NCI-H774 (cell line): ENCODE measurements around the gene MAP1LC3A.

Experiments
- DNase-seq: peaks from one replicate; lab custom pipeline; 2025; lab: John Stamatoyannopoulos, UW

MAP1LC3A gene

DNA sequence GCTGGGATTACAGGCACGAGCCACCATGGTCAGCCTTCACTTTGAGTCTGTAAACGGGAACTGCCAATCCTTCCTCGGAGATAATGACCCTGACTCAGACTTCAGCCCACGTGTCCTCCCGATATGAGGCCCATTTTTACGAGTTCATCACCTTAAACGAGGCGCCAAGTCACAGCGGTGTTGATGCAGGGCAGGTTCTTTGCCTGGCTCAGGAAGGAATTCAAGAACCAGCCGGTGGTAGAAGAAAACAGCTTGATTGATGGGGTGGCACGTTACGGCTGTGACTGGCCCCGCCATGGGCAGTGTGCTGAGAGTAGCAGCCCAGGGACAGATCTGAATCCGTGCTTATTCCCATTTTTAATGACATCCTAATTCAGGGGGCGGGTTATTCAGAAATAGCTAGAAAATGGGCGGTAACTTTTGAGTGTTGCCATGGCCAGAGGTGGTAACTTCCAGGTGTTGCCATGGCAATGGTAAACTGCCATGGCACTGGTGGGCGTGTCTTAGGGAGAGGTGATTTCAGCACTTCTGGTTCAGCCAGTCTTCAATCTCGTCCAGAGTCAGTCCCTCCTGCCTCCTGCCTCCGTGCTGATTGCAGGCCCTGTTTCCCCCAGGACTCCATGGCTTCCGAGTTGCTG is 9.1 kb upstream of the MAP1LC3A start:
- DNase-seq: peak; percentile 43

DNA sequence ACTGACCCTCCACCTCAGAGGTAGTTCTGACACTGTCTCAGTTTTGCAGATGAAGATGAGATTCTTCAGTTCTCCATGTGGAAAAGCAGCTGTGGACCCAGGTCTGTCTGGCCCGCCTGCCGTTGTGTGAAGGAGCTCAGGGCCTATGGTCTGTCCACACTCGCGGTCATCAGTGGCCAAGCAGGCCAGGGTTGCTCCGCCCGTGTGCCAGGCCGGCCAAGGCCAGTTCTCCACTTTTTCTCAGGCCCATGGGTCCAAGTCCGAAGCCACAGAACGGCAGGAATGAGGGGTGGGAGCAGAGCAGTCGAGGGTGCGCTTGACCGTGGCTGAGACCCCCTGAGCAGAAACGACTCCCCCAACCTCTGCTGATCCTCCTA is 8.6 kb upstream of the MAP1LC3A start:
- no peak for DNase-seq

DNA sequence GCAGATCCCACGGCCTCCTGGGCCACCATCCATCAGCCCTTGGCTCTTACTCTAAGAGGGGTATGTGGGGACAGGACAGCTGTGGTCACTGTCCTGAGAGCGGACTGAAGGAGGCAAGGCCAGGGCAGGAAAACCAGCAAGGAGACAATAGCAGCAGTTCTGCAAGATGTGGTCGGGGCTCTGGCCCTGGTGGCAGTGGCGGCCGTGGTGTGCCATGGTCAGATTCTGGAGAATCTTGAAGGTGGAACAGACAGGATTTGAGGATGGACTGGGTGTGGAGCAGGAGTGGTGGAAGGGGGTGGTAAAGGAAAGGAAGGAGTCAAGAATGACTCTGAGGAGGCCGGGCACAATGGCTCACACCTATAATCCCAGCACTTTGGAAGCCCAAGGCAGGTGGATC is 5.9 kb upstream of the MAP1LC3A start:
- no peak for DNase-seq

DNA sequence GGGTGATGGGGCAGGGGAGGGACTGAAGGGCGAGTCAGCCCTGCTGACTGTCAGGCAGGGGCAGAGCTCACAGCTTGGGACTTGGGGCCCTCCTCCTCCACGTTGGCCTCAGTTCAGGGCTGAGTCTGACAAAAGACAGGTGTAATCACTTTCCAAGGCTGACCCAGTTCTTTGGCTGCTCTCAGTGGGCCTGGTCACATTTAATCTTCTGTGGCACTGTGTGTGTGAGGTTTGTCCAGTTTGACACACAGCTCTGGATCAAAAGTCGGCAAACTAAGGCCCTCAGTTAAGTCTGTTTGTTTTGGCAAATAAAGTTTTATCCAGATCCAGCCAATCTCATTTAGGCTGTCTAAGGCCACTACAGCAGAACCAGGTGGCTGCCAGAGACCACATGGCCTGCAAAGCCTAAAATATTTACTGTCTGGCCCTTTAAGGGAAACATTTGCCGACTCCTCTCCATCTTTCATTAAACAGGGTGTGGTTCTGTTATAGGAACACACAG is 5.1 kb upstream of the MAP1LC3A start:
- peak; percentile 12 for DNase-seq

DNA sequence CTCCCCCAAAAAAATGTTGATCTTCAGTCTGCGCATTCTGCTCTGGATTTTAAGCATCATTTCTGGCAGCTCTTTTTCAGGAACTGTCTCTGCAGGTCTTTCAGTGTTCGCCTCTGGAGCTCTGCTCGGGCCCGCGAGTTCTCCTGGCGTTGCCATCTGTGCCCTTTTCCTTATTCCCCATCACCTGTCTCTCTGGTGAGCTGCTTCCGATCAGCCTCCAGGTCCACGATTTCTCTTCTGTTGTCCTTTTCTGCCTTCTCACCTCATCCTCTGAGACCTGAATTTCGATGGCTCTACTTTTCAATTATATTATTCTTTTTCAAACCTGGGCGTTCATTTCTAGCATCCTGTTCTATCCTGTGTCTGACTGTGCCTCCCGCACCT is 590 bp upstream of the MAP1LC3A start:
- no peak for DNase-seq

DNA sequence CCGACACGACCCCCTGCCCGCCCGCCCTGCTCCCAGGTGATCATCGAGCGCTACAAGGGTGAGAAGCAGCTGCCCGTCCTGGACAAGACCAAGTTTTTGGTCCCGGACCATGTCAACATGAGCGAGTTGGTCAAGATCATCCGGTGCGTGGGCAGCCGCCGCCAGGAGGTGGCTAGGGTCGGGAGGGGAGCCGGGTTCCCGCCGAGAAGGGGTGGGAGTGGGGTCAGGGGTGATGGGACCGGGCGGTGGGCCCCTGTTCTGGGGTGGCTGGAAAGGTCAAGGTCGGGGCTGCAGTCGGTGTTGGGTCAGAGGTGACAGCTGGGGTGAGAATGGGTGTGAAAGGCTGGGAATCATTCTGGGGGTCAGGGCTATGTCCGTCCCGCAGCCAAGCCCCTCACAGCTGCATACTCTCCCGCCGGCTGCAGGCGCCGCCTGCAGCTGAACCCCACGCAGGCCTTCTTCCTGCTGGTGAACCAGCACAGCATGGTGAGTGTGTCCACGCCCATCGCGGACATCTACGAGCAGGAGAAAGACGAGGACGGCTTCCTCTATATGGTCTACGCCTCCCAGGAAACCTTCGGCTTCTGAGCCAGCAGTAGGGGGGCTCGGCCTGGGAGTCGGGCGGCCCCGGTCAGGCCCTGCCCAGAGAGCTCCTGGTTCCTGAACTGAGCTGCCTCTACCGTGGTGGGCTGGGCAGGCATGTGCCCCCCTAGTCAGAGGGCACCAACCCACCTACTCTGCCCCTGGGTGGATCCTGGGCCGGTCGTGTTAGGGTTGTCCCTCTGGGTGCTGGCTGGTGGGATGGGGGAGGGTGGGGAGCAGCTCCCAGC is 1.0 kb downstream of the MAP1LC3A start:
- no peak for DNase-seq

DNA sequence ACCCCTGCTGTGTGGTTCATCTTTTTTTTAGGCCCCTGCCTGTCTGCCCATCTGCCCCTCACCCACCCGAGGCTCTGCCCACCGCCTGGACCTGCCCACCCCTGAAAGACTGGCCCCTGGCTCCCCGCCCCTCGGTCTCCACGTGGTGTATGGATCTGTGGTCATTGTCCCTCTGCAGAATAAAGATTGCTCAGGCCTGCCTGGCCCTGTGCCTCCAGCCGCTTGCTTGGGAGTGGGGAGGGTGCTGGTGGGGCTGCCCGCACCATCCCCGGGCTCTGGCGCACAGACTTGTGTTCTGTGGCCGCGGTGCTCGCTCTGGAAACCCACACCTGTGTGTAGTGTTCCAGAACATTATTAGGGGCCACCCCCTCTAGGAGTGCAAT is 1.6 kb downstream of the MAP1LC3A start:
- DNase-seq: no peak

DNA sequence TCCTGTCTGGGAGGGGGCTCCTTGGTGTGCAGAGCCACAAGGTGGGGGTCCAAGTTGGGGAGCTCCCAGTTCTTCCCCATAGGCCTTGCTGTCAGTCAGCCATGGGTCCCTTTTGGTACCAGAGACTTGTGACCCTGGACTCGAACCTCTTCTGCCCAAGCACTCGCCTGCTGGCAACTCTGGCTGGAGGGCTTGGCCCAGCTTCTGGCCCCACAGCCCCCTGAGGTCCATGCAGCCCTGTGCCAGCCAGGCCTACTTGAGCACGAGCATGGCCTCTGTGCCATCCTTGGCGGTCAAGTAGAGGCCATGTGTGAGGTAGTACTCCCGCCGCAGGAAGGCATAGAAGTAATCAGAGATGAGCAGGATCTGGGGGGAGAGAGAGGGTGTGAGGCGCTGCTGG is 2.1 kb downstream of the MAP1LC3A start:
- no peak for DNase-seq

DNA sequence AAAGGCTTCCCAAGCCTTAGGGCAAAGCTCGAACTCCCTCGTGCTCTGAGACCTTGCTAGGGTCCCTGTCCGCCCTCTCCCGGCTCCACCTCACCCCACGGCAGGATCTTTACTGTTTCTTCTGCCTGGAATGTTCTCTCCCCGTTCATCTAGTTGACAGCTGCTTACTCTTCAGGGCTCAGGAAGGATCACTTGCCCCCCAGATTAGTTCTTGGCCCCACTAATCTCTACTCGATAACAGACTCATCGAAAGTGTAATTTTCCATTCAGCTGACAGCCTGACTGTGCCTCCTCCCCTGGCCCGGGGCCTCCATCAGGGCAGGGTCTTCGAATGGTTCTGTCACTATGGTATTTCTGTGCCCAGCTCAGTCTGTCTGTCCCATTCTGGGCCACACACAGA is 3.1 kb downstream of the MAP1LC3A start:
- DNase-seq: no peak

DNA sequence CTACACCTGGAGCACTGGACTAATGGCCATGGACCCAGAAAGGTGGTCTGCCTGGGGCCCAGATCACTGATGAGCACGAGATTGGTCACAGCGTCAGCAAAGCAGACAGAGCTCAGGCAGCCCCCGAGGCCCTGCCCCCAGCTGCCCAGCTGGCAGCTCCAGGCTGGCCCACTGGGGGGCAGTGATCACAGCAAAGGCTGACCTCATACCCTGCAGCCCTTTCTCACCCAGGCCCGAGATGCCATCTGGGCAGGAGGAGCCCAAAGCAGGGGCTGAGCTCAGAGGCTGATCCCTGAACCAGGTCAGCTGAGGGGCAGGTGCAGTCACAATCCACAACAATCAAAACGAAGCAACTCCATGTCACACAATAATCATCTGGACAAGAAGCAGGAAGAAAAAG is 4.1 kb downstream of the MAP1LC3A start:
- DNase-seq: peak; percentile 9

DNA sequence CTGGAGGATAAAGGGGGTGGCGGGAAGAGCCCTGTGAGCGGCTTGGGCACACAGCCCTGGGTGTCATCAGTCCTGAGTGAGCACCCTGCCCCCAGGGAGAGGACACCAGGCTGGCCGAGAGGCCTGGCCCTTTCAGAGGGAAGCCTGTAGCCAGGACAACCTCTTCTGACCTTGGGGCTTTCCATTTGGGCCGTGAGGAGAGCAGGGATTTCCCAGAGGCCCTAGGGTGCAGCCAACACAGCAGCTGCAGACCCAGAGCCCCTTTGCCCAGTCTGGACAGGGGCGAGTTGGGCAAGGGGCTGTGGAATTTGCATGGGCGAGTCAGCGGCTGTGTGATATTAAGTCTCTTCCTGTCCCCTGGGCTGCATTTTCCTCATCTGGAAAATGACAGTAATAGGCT is 6.3 kb downstream of the MAP1LC3A start:
- no peak for DNase-seq

DNA sequence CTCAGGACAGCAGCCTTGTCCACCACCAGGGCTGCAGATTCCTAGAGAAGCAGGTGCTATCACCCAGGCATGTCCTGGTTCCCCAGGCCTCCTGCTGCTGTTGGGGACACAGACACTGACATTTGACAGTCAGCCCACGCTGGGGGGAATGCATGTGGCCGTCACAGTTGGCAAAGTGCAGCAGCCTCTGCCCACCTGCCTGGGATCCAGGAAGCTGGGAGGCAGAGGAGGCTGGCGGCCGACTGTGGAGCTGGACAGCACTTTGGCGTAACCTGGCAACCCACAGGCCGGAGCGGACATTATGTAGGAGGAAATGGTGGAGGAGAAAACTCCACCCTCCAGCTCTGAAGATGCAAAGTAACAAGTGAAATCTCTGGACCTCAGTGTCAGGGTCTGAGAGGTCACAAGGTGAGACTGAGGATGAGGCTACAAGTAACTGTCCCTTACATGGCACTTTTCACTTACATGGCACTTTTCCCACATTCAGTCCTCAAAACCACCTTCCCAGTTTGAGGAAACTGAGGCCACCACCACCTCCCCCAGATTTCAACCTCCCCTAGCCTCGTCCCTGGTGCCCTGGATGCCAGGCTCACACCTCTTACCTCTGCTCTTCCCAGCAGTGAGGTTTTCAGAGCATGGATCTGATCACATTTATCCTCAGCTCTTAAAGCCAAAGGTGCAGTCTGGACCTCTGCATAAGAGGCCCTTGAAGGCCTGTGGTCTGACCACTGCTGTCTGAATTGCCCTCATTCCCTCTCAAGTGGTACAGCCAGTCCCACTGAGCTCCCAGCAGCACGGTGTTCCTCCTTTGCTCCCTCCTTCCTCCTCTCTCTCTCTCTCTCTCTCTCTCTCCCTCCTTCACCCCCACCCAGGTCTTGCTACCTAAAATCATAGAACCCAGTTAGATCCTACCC is 8.7 kb downstream of the MAP1LC3A start:
- no peak for DNase-seq

DNA sequence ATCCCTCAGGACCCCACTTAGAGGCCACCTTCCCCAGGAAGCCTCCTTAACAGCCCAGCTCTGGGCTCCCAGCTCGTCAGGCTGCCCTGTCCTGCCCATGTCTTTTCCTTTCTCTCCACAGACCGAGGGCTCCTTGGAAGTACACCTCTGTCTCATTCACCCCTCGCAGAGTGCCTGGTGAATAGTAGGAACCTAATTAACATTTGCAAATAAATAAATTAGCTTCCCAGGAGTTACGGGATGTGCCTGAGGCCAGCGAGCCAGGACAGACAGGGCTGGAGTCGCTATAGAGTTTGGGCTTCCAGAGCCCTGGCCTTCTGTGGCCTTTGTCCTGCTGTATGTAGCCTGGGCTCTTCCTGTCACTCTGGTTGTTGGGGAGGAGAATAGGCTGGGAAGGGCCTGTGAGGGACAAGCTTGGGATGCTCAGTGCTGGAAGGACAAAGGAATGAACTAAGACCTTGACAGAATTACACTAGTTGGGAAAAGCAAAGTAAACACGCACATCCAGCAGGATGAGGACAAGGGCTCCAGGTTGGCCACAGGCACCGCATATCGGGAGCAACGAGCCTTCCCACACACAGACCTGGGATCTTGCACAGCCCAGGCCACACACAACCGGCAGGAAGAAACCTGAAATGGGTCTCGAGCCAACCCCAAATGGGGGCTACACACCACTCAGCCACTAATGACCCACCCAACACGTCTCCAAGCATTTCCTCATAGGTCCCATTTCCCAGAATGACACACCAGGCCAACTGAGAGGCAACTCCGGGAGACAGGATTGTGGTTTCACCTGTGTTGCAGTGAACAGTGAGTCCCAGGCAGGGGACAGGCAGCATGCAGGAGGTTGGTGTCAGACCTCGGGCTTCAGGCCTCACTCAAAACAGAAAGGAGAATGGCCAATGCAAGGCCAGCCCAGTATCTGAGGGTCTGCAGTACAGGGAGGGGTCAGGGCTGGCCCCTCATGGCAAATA is 9.7 kb downstream of the MAP1LC3A start:
- DNase-seq: no peak

DNA sequence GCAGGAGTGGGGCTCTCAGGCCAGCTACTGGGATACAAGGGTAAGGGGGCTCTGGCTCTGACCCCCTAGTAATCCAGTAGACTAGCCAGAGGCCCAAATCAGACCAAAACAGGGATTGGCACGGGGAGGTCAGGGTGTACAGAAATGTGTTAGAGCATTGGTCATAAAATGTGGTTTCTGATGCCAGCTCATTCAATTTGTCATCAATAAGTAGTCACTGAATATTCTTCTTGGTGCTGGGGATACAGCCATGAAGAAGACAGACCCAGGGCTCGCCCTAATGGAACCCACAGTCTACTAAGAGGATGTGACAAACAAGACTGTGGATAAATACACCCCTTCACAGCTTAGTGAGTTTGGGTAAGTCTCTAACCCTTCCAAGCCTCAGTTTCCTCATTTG is 11.1 kb downstream of the MAP1LC3A start:
- no peak for DNase-seq

DNA sequence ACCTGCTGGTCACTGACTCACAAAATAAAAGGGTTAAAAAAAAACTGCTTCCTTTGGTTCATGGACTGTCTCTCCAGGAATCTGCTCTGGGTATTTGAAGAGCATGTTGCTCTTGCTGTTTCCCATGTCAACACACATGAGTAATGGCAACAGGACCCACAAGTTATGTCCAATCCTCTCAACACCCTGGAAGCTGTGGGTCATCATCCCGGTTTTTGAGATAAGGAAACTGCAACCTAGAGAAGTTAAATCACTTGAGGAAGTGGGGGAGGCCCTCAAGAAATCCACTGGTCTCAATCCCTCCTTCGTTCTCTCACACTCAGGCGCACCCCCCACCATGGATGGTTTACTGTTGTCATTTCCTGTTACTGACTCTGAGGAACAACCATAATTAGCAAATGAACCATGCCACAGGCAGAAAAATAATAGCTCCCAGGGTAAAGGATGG is 12.4 kb downstream of the MAP1LC3A start:
- no peak for DNase-seq

DNA sequence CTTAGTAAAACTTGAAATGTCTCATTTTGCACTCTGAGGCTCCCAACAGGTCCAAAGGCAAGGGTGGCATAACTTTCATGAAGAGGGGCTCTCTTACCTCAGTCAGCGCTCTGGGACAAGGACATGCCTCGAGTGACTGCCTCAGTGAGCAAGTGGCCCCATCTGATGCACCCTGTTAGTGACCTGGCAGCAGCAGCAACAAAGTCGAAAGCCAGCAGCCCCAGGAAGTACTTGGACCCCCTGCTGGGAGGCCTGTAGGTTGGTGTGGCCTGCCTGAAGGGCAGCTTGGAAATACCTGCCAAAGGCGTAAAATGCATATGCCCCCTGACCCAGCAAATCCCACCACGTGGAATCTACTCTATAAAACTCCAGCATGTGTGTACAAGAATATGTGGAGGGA is 13.2 kb downstream of the MAP1LC3A start:
- DNase-seq: no peak

DNA sequence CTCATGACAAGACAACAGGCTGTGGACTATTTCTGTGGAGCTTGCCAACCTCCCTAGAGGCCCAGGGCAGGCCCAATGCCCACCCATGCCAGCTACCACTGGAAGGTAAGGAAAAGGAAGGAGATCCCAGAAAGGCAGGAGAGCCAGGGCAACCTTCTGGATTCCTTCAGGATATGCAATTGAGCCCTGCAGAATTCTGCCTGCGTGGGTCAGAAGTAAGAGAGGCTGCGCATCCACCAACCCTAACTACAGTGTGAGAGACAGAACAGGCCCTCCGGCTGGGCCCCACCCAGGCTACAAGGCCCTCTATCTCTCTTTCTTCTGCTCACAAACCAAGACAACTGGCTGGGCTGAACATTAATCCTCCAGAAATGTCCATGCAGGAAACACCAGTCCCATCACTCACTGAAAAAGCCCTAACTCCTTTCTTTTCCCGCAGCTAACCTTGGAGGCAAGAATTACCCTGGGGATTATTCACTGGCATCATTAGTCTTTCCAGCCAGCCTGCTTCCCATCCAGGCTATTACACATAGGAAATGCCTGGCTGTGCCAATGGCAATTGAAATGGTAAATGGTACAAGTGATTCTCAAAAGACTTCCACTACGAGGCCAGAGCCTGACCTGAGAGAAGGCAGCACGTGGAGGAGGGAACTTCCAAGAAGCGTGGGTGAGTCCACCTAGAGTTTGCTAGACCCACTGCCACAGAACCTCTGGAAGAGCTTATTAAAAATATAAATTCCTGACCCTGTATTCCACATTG is 15.2 kb downstream of the MAP1LC3A start:
- no peak for DNase-seq

DNA sequence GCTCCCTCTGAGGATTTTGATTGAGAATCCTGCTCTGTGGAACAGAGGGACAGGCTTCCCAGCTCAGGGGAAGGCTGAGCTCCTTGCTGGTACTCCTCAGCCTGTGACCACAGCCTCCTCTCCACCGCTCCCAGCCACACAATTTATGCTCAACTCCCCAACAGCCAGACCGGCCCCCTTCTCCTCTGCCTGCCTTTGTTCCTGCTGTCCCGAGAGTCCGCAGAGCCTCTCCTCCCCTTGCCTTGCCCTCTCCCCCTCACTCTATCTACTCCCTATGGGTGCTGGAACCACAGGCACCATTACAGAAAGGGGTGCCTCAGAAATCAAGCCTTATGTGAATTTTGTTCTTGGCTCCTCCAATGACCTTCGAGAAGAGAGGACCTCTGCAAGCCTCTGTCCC is 15.9 kb downstream of the MAP1LC3A start:
- no peak for DNase-seq

DNA sequence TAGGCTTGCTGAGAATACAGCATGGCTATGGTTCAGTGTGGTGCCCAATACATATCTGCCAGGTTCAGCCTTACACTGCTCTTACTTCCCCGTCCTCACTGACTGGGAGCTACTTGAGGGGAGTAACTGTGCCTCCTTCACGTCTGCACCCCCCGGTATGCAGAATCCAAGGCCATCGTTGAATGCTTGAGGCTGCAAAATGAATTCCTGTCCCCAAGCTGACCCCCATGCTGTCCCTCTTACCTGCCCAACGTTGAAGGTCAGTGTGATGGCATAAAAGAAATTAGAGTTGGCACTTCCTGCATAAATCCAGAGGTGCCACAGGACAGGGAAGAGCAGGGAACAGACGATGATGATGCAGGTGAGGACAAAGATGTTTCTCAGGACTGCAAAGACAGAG is 16.3 kb downstream of the MAP1LC3A start:
- no peak for DNase-seq

DNA sequence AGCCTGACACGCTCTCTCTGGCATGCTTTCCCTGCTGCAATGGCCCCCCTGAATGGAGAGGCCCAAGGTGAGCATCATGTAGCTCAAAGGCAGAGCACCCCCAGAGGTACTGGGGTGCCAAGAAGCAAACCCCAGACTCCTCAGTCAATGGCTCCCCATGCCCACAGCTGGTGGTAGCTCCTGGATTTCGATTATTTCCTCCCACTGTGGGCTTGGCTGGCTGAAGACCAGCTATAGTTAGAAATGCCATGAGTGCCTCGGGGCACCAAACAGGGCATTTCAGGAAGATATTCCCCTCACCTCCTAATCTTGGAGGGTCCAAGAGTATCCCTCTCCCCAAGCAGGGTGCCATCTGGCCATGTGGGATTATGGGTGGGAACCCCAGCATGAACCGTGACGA is 16.8 kb downstream of the MAP1LC3A start:
- no peak for DNase-seq

DNA sequence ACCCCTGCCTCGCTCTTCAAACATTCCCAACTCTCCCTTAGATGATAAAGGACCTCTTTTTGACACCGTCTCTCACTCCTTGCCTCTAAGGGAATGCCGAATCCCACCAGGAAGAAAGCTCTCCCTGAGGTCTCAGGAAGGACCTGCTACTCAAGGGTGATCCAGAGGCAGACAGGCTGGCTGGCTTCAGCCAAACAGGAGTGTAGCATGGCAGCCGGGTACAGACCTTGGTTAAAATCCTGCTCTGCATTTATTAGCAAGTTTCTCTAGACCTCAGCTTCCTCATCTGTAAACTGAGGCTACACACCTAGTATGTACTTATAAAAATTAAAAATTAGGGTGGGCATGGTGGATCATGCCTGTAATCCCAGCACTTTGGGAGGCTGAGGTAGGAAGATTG is 17.2 kb downstream of the MAP1LC3A start:
- no peak for DNase-seq
